CD4-positive, alpha-beta T cell treated with Interleukin-17A for 4 hours (primary cell): ENCODE measurements around the gene MBOAT2.
"Not testable (repeated sequence)": the region's sequence is repeated elsewhere in the genome, so short reads cannot be mapped to it uniquely, and the experiment has no call there.

ENCODE experiments used
- DNase-seq: peaks from one replicate; pipeline ENCODE4 v3.0.0-alpha.2; 2020; ENCODE audit warnings: mixed read lengths

MBOAT2 gene

DNA sequence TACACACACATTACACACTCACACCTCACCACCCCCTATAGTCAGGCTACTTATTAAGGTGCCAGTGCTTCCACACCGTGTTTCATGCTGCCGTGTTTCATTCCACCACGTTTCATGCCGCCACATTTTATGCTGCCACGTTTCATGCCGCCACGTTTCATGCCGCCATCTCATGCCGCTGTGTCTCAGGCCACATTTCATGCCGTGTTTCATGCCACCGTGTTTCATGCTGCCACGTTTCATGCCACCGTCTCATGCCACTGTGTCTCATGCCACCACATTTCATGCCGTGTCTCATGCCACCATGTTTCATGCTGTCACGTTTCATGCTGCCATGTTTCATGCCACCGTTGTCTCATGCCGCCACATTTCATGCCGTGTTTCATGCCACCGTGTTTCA lies 65.1 kb downstream of the MBOAT2 start:
- DNase-seq: no peak

- DNase-seq: no peak
These were observed 67.5 kb downstream of the MBOAT2 start for GRCh38 chr2:8935982-8936381.

- DNase-seq: no peak
These were observed 69.1 kb downstream of the MBOAT2 start for GRCh38 chr2:8934338-8934737.

GRCh38 chr2:8932702-8933101 lies 70.8 kb downstream of the MBOAT2 start:
- no peak for DNase-seq

DNA sequence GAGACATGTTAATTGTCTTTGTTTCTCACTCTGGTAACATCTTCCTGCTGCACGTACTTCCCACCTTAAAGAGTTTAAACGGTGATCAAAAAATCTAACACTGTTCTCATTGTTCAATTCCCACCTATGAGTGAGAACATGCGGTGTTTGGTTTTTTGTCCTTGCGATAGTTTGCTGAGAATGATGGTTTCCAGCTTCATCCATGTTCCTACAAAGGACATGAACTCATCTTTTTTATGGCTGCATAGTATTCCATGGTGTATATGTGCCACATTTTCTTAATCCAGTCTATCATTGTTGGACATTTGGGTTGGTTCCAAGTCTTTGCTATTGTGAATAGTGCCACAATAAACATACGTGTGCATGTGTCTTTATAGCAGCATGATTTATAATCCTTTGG lies 73.3 kb downstream of the MBOAT2 start:
- DNase-seq: not testable (repeated sequence)

DNA sequence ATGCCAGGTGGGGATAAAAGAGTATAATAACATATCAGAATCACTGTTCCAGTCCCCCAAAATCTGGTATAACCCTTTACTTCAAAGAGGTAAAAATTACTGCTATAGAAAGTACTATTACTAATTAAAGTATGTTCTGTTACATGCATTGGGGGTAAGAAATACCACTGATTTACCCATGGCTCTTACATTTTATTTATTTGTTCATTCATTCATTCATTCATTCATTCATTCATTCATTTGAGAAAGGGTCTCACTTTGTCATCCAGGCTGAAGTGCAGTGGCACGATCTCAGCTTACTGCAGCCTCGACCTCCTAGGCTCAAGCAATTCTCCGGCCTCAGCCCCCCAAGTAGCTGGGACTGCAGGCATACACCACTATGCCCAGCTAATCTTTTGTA lies 74.4 kb downstream of the MBOAT2 start:
- DNase-seq: no peak

- DNase-seq: no peak
These were observed 75.7 kb downstream of the MBOAT2 start for GRCh38 chr2:8927510-8928455.

- DNase-seq: no peak
These were observed 77.1 kb downstream of the MBOAT2 start for GRCh38 chr2:8926356-8926755.

- no peak for DNase-seq
These were observed 78.1 kb downstream of the MBOAT2 start for GRCh38 chr2:8925411-8925810.

DNA sequence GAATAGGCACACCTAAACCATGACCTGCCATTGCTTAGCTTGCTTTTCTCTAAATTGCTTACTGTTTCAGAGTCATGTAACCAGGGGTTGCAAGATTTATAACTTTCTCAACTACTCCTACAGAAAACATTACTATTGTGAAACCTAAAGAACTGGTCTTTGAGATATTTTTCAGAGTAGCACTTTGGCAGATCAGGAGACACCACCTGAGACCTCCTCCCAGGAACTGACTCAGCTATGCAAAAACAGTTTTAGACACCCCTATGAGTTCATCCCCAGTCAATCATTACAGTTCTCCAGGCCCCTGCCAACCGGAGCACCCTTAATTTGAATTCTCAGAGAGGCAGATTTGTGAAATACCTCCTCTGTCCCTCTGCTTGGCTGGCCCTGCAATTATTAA lies 80.3 kb downstream of the MBOAT2 start:
- DNase-seq: no peak

DNA sequence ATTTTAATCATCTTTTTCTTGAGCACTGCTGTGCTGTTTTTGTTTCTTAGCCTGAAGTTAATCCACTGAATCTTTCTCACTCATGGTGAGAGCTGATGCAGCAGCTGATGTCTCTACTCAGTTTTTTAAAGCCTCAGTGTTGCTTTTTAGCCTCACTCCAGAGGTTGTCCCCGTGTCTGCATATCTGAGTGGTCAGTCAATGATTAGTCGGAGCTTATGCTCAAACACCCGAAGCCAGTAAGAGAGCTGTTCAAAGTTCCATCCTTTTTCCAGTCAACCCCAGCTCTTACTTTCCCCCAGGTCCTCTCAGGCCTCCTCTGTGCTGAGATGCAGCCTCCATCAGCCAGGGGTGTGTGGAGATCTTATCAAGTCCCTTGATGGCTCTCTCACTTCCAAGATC lies 81.1 kb downstream of the MBOAT2 start:
- no peak for DNase-seq

DNA sequence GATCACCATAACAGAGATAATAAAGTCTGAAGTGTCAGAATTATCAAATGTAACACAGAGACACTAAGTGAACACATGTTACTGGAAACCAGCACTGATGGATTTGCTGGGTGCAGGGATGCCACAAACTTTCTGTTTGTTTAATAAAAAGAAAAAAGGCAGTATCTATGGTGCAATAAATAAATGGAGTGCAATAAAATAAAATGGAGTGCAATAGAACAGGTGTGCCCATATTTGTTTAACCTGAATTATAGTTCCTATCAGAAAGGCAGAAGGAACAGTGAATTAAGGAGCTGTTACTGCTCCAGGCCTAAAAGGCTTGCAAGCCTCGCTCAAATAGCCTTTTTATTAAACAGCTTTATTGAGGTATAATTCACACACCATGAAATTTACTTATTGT lies 85.1 kb downstream of the MBOAT2 start:
- no peak for DNase-seq

GRCh38 chr2:8915941-8916340 lies 87.5 kb downstream of the MBOAT2 start:
- no peak for DNase-seq

GRCh38 chr2:8913767-8914166 lies 89.7 kb downstream of the MBOAT2 start:
- DNase-seq: not testable (repeated sequence)

DNA sequence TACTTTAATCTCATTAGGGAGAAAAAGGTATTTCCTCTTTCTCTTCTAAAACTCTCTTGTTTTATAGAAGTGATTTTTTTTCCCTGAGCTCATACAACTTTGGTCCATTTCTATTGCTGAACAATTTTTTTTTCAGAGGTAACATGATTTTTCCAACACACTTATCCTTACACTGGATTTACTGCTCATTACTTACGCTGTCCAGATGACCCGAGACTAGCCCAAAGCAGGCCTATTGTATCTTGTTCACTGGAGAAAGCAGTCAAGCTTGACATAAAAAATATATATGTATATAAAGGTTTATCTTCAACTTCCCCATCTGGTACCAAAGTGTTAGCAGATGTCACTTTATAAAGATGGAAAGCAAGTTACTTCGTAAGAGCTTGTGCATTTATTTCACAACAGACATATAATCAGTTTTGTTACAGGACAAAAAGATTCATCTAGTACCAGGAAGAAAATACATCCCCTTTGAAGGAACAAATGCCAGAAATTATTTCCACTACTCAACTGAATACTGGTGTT lies 95.7 kb downstream of the MBOAT2 start:
- no peak for DNase-seq

- not testable (repeated sequence) for DNase-seq
These were observed 99.6 kb downstream of the MBOAT2 start for GRCh38 chr2:8903924-8904323.

DNA sequence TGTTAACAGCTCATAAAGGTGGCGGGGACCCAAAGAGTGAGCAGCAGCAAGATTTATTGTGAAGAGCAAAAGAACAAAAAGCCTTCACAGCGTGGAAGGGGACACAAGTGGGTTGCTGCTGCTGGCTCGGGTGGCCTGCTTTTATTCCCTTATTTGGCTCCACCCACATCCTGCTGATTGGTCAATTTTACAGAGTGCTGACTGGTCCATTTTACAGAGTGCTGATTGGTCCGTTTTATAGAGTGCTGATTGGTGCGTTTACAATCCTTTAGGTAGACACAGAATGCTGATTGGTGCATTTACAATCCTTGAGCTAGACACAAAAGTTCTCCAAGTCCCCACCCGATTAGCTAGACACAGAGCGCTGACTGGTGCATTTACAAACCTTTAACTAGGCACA lies 100.7 kb downstream of the MBOAT2 start:
- not testable (repeated sequence) for DNase-seq

- DNase-seq: not testable (repeated sequence)
These were observed 106.3 kb downstream of the MBOAT2 start for GRCh38 chr2:8897206-8897605.

GRCh38 chr2:8896671-8897070 lies 106.8 kb downstream of the MBOAT2 start:
- DNase-seq: not testable (repeated sequence)

GRCh38 chr2:8895087-8895912 lies 108.2 kb downstream of the MBOAT2 start:
- not testable (repeated sequence) for DNase-seq

DNA sequence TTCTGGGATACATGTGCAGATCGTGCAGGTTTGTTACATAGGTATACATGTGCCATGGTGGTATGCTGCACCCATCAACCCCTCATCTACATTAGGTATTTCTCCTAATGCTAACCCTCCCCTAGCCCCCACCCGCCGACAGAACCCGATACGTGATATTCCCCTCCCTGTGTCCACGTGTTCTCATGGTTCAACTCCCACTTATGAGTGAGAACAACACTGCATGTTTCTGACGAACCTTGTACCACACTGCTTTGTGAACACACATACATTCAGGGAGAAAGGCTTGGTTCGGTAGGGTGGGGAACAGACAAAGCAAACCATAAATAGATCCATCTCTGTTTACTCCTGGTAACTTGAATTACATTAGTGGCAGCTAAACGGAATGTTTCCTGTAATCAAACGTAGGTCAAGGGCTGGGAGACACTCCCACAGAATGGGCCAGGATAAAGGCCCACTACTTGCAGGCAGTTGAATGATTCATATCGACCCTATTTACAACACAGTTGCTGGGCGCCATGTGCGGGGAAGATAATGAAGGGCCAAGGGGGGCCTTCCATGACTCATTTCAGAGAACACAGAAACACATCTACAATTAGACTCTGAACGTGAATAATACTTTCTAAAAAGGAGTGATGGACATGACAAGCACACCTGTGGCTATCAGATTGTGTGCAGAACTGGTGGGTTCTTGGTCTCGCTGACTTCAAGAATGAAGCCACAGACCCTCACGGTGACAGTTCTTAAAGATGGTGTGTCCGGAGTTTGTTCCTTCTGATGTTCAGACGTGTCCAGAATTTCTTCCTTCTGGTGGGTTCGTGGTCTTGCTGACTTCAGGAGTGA lies 109.3 kb downstream of the MBOAT2 start:
- no peak for DNase-seq

DNA sequence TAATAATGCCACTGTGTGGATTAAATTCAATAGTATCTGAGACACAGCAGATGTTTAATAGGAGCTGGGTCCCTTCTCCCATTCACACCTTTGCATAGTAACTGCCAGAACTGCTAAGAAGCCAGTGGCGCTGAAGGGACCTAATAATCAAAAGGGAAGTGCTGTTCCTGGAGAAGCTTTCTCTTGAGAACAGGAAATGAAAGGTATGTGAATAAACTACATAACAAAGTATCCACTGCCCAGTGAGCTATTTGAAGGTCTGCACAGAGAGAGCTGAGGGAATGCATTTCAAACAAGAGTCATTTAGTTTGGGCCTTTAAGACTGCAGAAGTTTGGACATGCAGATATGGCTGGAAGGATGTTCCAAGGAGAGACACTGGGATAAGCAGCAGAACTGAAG lies 110.0 kb downstream of the MBOAT2 start:
- DNase-seq: no peak

DNA sequence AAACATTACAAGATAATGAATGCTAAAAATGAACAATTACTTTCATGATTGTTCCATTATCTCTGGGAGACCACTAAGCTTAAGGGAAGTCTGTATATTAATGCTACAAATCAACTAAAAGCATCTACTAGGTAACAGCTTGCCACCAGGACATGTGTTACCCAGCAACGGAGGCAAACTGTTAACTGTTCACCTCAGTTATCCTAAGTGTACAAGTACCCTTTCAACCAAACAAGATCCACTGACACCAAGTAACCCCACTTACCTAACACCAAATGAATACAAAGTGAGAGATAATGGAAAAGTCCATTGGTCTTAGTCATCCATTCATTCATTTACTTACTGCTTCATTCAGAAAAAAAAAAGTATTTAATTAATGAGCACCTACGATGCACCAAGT lies 111.4 kb downstream of the MBOAT2 start:
- DNase-seq: no peak
